ENCODE results near the gene TCERG1L.
"Not testable (repeated sequence)": the region's sequence is repeated elsewhere in the genome, so short reads cannot be mapped to it uniquely, and the experiment has no call there.

TCERG1L gene

GRCh38 chr10:131081786-131082185 lies 229.7 kb downstream of the TCERG1L start:
- H3K4me3 ChIP-seq (ENCODE audit: low read depth, low read length): no peak overlapping the region
- TF ChIP-seq, protein P1, sequence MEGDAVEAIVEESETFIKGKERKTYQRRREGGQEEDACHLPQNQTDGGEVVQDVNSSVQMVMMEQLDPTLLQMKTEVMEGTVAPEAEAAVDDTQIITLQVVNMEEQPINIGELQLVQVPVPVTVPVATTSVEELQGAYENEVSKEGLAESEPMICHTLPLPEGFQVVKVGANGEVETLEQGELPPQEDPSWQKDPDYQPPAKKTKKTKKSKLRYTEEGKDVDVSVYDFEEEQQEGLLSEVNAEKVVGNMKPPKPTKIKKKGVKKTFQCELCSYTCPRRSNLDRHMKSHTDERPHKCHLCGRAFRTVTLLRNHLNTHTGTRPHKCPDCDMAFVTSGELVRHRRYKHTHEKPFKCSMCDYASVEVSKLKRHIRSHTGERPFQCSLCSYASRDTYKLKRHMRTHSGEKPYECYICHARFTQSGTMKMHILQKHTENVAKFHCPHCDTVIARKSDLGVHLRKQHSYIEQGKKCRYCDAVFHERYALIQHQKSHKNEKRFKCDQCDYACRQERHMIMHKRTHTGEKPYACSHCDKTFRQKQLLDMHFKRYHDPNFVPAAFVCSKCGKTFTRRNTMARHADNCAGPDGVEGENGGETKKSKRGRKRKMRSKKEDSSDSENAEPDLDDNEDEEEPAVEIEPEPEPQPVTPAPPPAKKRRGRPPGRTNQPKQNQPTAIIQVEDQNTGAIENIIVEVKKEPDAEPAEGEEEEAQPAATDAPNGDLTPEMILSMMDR (IDR thresholded peaks at IDR 0.05; ENCODE audit: low read depth, low read length): no peak
- in situ Hi-C loops (cut with HindIII; ENCODE audit: low sequenced_read_pairs): no loop called here
- no peak for DNase-seq (ENCODE audit: low read depth, low spot score)

- in situ Hi-C loops (cut with HindIII; ENCODE audit: low sequenced_read_pairs): no loop called here
- H3K4me3 ChIP-seq (ENCODE audit: low read depth, low read length): no peak overlapping the region
- no peak for DNase-seq (ENCODE audit: low read depth, low spot score)
- TF ChIP-seq, protein P1 (IDR thresholded peaks at IDR 0.05; ENCODE audit: low read depth, low read length): no peak
Observed at GRCh38 chr10:131081376-131081775, 230.1 kb downstream of the TCERG1L start.

DNA sequence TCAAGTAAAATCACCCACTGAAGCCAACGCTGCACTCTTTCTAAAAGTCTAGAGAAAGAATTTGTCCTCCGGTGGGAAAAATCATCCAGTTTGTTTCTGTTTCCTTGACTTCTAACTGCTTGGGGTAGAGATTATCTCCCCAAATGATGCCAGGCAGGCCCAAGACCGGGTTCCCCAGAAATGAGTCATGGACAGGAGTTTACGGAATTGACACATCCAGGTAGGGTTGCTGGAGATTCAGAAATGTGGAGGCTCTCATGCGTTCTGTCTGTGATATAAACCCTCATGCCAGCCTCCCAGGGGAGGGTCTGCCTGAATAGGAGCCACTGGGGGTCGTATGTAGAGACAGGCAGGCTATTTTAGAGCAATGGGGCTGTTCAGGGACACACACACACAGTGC lies 230.9 kb downstream of the TCERG1L start:
- in situ Hi-C loops (cut with HindIII; ENCODE audit: low sequenced_read_pairs): no loop called here
- no peak overlapping the region for H3K4me3 ChIP-seq (ENCODE audit: low read depth, low read length)
- no peak for DNase-seq (ENCODE audit: low read depth, low spot score)
- TF ChIP-seq, protein P1 (IDR thresholded peaks at IDR 0.05; ENCODE audit: low read depth, low read length): no peak

- TF ChIP-seq, protein P1 (IDR thresholded peaks at IDR 0.05; ENCODE audit: low read depth, low read length): no peak
- in situ Hi-C loops (cut with HindIII; ENCODE audit: low sequenced_read_pairs): no loop called here
- H3K4me3 ChIP-seq (ENCODE audit: low read depth, low read length): no peak overlapping the region
- no peak for DNase-seq (ENCODE audit: low read depth, low spot score)
Observed at GRCh38 chr10:131079314-131079713, 232.2 kb downstream of the TCERG1L start.

DNA sequence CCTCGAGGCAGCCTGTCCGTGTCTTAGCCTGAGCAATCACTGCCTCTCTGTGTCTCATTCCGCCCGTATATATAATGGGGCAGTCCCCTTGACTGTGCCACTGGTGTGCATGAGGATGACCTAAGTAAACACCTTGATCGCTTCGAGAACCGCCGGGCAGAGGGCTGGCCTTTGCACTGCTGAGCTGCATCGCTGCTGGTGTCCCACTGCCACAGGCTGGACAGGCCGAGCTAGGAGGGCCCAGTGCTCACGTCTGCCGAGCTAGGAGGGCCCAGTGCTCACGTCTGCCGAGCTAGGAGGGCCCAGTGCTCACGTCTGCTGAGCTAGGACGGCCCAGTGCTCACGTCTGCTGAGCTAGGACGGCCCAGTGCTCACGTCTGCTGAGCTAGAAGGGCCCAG lies 232.6 kb downstream of the TCERG1L start:
- in situ Hi-C loops (cut with HindIII; ENCODE audit: low sequenced_read_pairs); H3K4me3 ChIP-seq (ENCODE audit: low read depth, low read length); DNase-seq (ENCODE audit: low read depth, low spot score): not testable (repeated sequence)

DNA sequence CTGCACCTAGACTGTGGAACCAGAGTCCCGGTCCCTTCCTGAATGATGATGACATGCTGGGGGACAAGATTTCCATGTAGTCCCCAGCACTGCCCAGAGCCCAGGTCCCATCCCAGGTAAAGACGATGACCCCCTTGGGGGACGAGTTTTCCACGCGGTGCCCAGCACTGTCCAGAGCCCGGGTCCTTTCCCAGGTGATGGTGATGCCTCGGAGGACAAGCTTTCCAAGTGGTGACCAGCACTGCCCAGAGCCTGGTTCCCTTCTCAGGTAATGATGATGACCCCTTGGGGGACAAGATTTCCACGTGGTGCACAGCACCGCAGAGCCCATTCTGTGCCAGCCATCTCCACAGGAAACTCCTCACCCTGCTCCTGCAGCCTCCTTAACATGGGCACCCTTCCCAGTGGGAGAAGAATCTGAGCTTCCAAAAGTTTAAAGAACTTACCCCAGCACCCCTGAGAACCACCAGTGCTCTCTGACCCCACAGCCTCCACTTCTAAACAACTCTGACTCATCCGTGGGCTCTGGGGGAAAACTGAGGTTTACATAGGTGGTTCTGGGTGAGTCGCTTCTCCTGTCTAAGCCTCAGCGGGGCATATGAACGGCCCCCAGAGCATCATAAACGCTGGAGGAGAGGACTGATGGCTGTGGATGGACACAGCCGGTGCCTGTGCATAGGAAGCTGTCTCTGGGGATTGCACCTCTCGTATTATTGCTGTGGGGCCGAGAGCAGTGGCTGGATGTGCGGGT lies 233.2 kb downstream of the TCERG1L start:
- TF ChIP-seq, protein P1 (IDR thresholded peaks at IDR 0.05; ENCODE audit: low read depth, low read length): no peak
- in situ Hi-C loops (cut with HindIII; ENCODE audit: low sequenced_read_pairs): no loop called here

DNA sequence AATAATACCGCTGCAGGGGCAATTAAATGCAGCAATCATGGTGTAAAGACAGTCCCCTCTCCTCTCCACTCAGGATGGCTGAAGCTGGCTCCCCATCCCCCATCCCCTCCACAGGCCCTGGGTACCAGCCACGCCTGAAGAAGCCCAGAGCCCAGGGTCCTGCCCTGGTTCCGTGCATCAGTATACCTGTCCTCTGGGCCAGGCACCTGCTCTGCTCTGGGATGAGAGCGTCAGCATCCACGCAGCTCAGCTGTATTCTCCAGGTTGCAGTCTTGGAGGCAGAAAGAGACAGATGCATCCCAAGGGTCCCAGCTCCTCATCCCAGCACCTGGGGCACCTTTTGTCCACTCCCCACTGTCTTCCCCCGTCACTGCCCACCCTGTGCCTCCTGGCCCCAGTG lies 233.8 kb downstream of the TCERG1L start:
- TF ChIP-seq, protein P1 (IDR thresholded peaks at IDR 0.05; ENCODE audit: low read depth, low read length): no peak
- DNase-seq (ENCODE audit: low read depth, low spot score): no peak
- H3K4me3 ChIP-seq (ENCODE audit: low read depth, low read length): no peak overlapping the region
- in situ Hi-C loops (cut with HindIII; ENCODE audit: low sequenced_read_pairs): no loop called here

More for the DNA sequence above, 233.2 kb downstream of the TCERG1L start:
- no peak for DNase-seq (ENCODE audit: low read depth, low spot score)
- H3K4me3 ChIP-seq (ENCODE audit: low read depth, low read length): no peak overlapping the region
